Measurements from ENCODE around the gene RTL1.

RTL1 gene

GRCh38 chr14:100881211-100882025 is 22.1 kb downstream of the RTL1 start:
- DNase-seq: no peak

- DNase-seq: no peak
Measured at GRCh38 chr14:100880271-100881101, 23.0 kb downstream of the RTL1 start.

- no peak for DNase-seq
Measured at GRCh38 chr14:100879782-100880181, 23.7 kb downstream of the RTL1 start.

GRCh38 chr14:100879194-100879593 is 24.3 kb downstream of the RTL1 start:
- no peak for DNase-seq

- no peak for DNase-seq
Measured at GRCh38 chr14:100878271-100879146, 25.0 kb downstream of the RTL1 start.

- DNase-seq: no peak
Measured at GRCh38 chr14:100875861-100876590, 27.5 kb downstream of the RTL1 start.

- no peak for DNase-seq
Measured at GRCh38 chr14:100875126-100875525, 28.4 kb downstream of the RTL1 start.

GRCh38 chr14:100874411-100875091 is 29.0 kb downstream of the RTL1 start:
- no peak for DNase-seq

- DNase-seq: no peak
Measured at GRCh38 chr14:100874051-100874410, 29.5 kb downstream of the RTL1 start.

GRCh38 chr14:100873096-100873482 is 30.4 kb downstream of the RTL1 start:
- no peak for DNase-seq

- no peak for DNase-seq
Measured at GRCh38 chr14:100872259-100873095, 31.0 kb downstream of the RTL1 start.

- DNase-seq: no peak
Measured at GRCh38 chr14:100871234-100872186, 32.0 kb downstream of the RTL1 start.

GRCh38 chr14:100868621-100869370 is 34.7 kb downstream of the RTL1 start:
- DNase-seq: no peak

- DNase-seq: no peak
Measured at GRCh38 chr14:100867631-100868315, 35.7 kb downstream of the RTL1 start.

GRCh38 chr14:100866666-100867630 is 36.6 kb downstream of the RTL1 start:
- no peak for DNase-seq

GRCh38 chr14:100865682-100866591 is 37.6 kb downstream of the RTL1 start:
- DNase-seq: no peak
